ENCODE measurements around the gene SYNRG.
"Not testable (repeated sequence)": the region's sequence is repeated elsewhere in the genome, so short reads cannot be mapped to it uniquely, and the experiment has no call there.

The SYNRG gene

DNA sequence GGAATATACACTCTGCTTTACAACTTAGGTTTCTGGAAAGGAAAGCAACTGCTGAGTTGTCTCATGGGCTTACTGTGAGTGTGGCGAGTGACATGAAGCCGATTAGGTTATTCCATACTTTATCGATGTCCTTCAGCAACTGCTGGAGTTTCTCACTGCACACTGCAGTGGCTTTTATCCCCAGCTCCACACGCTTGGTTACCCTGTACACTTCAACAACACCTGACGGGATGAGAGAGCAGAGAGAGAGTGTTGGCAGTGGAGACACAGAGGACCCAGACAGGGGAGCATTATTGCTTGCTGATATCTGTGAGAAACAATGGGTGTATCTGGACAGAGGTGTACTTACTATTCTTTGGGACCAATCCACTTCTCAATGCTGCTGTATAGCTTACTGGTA, 73.3 kb downstream of the SYNRG start:
- DNase-seq: no peak

GRCh38 chr17:37532756-37533155, 76.5 kb downstream of the SYNRG start:
- no peak for DNase-seq

DNA sequence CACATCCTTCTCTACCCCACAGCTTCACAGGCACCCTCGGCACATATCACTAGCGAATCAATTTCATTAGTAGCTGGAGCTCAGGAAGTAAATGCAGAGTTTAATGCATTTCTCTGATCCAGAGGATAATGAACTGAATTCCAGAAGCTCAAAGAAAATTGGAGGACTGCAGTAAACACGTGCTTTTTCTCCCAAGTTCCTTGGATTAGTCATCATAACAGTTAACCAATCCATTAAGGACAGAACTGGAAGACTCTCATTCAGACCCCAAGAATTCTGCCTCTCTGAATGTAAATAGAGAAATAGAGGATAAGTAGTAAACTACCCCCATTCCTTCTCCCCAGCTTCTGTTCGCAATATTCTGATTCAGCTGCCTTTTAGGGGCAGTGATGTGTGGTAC, 78.8 kb downstream of the SYNRG start:
- no peak for DNase-seq

DNA sequence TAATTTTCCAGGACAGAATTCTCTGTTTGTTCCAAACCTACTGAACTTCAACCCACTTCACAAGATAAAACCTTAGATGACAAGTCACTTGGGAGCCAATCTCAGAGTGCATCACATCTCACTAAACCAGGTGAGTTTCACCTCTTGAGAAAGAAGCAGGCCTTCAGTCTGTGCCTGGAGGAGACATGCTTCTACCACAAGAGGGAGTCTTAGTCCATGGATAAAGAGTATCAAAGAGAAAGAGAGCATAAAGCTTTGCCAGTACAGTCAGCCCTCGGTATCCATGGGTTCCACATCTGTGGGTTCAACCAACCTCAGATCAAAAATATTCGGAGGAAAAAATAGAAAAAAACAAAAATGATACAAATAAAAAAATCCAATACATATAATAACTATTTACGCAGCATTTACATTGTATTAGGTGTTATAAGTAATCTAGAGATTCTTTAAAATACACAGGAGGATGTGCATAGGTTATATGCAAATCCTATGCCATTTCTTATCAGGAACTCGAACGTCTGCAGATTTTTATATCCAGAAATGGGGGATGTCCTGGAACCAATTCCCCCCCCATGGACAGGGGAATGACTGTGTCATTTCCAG, 81.9 kb downstream of the SYNRG start:
- DNase-seq: no peak

GRCh38 chr17:37523715-37524219, 85.5 kb downstream of the SYNRG start:
- DNase-seq: no peak

DNA sequence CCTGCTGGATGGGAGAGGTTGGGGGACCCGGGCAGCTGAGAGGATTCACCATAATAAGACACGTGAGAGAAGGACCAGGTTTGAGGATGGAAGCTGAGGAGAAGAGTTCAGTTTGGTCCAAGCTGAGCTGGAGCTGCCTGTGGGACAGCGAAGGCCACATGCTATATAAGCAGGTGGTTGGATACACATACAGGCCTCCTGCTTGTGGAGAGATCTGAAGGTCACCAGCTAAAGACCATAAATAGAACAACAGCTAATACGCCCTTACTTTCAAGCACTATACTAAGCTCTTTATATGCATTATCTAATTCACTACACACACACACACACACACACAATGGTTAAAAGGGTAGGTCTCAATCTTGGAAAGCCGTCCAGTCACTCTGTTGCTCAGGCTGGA, 87.4 kb downstream of the SYNRG start:
- DNase-seq: no peak

DNA sequence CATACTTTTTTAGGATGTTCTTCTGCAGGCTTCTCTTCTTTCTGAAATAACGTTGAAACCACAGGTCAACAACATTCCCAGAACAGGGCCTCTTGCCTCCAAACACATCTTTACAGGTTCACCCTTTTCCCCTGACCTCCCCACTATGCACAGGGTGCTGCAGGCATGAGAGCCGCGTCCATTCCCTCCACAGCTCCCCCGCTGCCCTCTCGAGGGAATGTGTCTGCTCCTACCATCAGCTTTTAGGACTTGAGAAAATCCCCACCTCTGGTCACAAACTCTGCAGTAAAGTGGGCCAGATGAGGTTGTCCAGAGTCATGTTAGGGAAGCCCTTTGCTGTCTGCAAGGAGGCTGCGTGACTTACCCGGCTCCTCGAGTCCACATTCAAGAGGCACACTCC, 89.0 kb downstream of the SYNRG start:
- DNase-seq: no peak

DNA sequence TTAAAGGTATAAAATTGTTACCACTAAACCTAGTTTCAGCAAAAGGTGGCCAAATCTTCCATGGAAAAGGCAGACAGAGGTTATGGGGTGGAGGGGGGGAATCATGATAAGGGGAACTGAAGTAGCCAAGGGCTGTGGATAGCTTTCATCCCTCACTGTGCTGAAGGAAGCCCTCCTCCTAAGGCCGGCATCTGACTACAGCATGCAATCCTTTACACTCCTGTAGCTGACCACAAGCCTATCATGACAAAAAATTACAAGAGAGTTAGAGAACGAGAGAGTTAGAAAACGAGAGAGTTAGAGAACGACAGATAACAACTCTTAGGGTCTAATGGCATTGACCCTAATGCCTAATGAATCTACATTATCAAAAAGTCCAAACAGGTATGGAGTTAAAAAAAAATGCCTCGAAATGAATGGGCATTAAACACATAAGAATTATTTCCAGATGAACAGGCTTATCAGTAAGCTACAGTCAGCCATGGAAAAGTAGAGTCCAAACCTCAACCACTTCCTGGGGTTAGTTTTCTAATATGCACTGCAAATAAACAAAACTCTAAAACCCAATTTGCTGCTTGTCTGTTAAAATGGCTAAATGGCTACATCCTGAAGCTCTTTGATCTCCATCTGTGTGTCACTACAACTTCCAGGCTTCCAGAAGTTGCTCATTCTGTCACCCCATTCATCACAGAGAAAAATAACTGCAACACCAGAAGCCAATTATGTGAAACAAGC, 89.8 kb downstream of the SYNRG start:
- no peak for DNase-seq

- DNase-seq: no peak
Observed at GRCh38 chr17:37518826-37519225, 90.4 kb downstream of the SYNRG start.

DNA sequence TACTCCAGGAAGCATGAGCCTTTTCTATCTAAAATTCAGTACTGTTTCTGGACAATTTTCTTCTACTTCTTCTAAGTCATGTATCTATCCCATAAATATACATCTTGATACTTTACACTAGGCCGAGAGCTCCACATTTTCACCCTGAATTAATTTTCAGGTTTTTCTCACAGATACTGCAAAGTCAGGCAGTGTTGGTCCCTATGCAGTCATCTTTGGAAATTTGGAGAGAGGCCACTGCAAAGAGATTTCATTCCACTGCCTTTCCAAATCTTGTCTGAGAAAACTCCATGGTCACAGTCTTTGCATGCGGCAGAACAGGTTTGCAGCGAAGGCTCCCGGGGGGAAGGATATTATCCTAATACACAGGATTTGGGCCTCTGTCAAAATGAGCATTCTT, 91.3 kb downstream of the SYNRG start:
- no peak for DNase-seq

GRCh38 chr17:37516127-37516571, 93.1 kb downstream of the SYNRG start:
- no peak for DNase-seq

GRCh38 chr17:37513711-37514110, 95.5 kb downstream of the SYNRG start:
- DNase-seq: no peak

DNA sequence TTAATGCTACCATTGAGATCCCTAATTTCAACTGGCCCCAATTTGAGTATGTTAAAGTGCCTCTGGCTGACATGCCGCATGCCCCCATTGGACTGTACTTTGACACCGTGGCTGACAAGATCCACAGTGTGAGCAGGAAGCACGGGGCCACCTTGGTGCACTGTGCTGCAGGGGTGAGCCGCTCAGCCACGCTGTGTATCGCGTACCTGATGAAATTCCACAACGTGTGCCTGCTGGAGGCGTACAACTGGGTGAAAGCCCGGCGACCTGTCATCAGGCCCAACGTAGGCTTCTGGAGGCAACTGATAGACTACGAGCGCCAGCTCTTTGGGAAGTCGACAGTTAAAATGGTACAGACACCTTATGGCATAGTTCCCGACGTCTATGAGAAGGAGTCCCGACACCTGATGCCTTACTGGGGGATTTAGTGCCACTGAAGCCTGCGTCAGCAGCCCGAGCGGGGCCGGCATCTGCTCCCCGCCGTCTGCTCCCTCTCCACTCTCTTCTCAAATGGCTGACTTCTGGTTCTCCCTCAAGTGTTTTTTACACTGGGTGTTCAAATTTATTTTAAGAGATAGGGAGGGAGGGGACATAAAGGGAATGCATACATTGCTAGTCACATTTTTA, 96.7 kb downstream of the SYNRG start:
- no peak for DNase-seq

DNA sequence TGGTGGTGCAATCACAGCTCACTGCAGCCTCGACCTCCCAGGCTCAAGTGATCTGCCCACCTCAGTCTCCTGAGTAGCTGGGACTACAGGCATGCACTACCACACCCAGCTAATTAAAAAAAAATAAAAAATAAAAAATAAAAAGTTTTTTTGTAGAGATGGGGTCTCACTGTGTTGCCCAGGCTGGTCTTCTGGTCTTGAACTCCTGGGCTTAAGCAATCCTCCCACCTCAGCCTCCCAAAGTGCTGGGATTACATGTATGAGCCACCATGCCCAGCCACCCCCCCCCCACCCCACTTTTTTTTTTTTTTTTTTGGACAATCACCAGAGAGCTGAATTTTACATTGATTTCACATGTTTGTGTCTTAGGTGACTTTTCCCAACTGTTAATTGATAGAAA, 97.6 kb downstream of the SYNRG start:
- DNase-seq: not testable (repeated sequence)

GRCh38 chr17:37510056-37510455, 99.2 kb downstream of the SYNRG start:
- DNase-seq: no peak

- DNase-seq: no peak
Observed at GRCh38 chr17:37507111-37507510, 102.1 kb downstream of the SYNRG start.

GRCh38 chr17:37506678-37507077, 102.5 kb downstream of the SYNRG start:
- DNase-seq: no peak

- no peak for DNase-seq
Observed at GRCh38 chr17:37505333-37505732, 103.9 kb downstream of the SYNRG start.

GRCh38 chr17:37503148-37503547, 106.1 kb downstream of the SYNRG start:
- no peak for DNase-seq

DNA sequence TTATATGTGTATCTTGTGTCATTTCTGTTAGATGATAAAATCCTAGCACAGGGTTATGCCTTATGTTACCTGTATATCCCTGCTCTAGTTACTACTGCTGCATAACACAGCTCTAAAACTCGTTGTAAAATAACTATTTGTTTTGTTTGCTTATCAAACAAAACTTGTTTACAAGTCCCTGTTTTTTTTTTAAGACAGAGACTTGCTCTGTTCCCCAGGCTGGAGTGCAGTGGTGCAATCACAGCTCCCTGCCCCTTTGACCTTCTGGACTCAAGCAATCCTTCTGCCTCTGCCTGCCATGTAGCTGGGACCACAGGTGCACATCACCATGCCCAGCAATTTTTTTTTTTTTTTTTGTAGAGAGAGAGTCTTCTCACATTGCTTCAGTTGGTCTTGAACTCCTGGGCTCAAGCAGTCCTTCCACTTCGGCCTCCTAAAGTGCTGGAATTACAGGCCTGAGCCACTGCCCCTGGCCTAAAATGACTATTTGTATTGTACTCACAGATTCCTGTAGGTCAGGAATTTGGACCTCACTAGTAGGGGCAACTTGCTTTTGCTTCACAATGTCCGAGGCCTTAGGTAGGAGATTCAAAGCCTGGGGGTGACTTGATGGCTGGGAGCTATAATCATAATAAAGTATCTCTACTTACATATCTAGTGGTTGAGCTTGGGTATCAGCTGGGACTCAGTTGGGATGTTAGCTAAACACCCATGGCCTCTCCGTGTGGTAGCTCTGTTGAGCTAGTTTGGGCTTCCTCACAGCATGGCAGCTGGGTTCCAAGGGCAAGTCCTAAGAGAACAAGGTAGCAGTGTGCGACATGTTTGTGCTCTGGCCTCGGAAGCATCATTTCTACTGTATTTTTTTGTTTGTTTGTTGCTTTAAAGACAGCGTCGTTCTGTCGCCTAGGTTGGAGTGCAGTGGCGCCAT, 106.9 kb downstream of the SYNRG start:
- no peak for DNase-seq

- DNase-seq: no peak
Observed at GRCh38 chr17:37500378-37500777, 108.8 kb downstream of the SYNRG start.

DNA sequence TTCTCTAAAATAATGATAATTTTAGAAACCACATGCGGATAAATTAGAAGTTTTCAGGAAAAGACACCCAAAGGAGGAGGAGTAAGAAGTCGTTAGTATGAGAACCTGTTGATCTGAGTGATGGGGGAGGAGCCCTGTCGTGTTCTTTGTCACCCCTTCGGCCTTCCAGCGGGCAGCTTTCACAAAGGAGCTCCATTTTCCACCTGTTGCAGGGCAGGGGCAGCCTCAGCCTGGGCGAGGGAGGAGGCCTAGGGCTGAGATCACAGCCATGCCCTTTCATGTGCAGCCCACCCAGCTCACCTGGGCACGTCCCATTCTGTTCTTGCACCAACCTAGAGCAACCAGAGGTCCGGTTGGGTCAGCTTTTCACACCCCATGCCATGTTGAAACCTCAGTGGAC, 114.2 kb downstream of the SYNRG start:
- no peak for DNase-seq

DNA sequence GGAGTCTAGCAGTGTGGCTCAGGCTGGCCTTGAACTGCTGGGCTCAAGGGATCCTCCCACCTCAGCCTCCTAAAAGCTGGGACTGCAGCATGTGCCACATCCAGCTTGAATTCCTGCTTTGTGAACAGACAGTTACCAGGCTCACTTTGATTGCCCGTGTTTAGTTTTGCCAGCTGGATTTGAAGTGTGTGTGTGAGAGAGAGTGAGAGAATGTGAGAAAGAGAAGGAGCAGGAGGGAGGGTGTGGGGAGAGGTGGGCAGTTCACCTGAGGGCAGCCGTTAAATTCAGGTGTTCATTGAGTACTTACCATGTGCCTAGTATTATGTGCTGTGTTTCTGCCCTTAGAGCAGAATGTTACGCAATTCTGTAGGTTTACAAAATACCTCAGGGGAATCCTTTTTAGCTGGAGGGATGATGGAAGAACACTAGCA, 114.8 kb downstream of the SYNRG start:
- no peak for DNase-seq

Measured in activated CD4-positive, CD25-positive, alpha-beta regulatory T cell (primary cell).